HG02678 (cell line): Measurements from ENCODE around the gene TCF4.

Source experiments
- ATAC-seq: cut with Tn5 transposase; IDR thresholded peaks from one replicate; pipeline ENCODE4 v1.9.1; 2021; ENCODE audit warnings: mild to moderate bottlenecking, moderate library complexity; ENCODE audit not compliant: unreplicated experiment

The TCF4 gene

GRCh38 chr18:55310863-55311262 is 277.1 kb downstream of the TCF4 start:
- ATAC-seq = no peak

- no peak for ATAC-seq
Measured at GRCh38 chr18:55310044-55310676, 277.8 kb downstream of the TCF4 start.

GRCh38 chr18:55309249-55309648 is 278.7 kb downstream of the TCF4 start:
- ATAC-seq = no peak

- ATAC-seq = peak; percentile 55
Measured at GRCh38 chr18:55307505-55307904, 280.5 kb downstream of the TCF4 start.

GRCh38 chr18:55306359-55307024 is 281.5 kb downstream of the TCF4 start:
- no peak for ATAC-seq

- ATAC-seq = no peak
Measured at GRCh38 chr18:55302167-55302833, 285.7 kb downstream of the TCF4 start.

- no peak for ATAC-seq
Measured at GRCh38 chr18:55301824-55302166, 286.2 kb downstream of the TCF4 start.

GRCh38 chr18:55300936-55301531 is 287.0 kb downstream of the TCF4 start:
- ATAC-seq = no peak

GRCh38 chr18:55300421-55300935 is 287.5 kb downstream of the TCF4 start:
- ATAC-seq = no peak

GRCh38 chr18:55296778-55297177 is 291.2 kb downstream of the TCF4 start:
- no peak for ATAC-seq

- no peak for ATAC-seq
Measured at GRCh38 chr18:55296115-55296514, 291.9 kb downstream of the TCF4 start.

GRCh38 chr18:55290898-55291297 is 297.1 kb downstream of the TCF4 start:
- ATAC-seq = no peak

- peak; percentile 53 for ATAC-seq
Measured at GRCh38 chr18:55289775-55290174, 298.2 kb downstream of the TCF4 start.

- no peak for ATAC-seq
Measured at GRCh38 chr18:55289048-55289447, 298.9 kb downstream of the TCF4 start.

- ATAC-seq = no peak
Measured at GRCh38 chr18:55287935-55288868, 299.8 kb downstream of the TCF4 start.

- ATAC-seq = no peak
Measured at GRCh38 chr18:55287149-55287806, 300.7 kb downstream of the TCF4 start.

- ATAC-seq = no peak
Measured at GRCh38 chr18:55286257-55286825, 301.7 kb downstream of the TCF4 start.

- no peak for ATAC-seq
Measured at GRCh38 chr18:55284614-55285013, 303.4 kb downstream of the TCF4 start.

GRCh38 chr18:55283309-55283708 is 304.7 kb downstream of the TCF4 start:
- ATAC-seq = no peak

- ATAC-seq = no peak
Measured at GRCh38 chr18:55280503-55280902, 307.5 kb downstream of the TCF4 start.
